HepG2 (cell line): ENCODE data around the gene LY6G5B. TPM values are rescaled to one million over a fixed set of nuclear protein-coding genes. Genes with fewer than 3 reads are reported as not detected.

Source experiments
- ATAD3A ChIP-seq: sonication (generic); formaldehyde crosslinking; IDR thresholded peaks from 2 replicates; pipeline ENCODE4 v1.4.0; 2020; ENCODE audit warnings: missing genetic modification reagents
- BRCA1 ChIP-seq: sonication (generic); formaldehyde crosslinking; IDR thresholded peaks from 2 replicates; pipeline ENCODE4 v1.4.0; 2020; ENCODE audit warnings: missing genetic modification reagents
- CEBPB ChIP-seq: IDR thresholded peaks from 2 replicates; pipeline ENCODE4 v1.6.1; 2011; ENCODE audit warnings: low read depth, low read length, improper control_type of control experiment, borderline replicate concordance
- HES4 ChIP-seq: sonication (generic); formaldehyde crosslinking; IDR thresholded peaks from 2 replicates; pipeline ENCODE4 v1.9.0; 2021; ENCODE audit warnings: mild to moderate bottlenecking, missing genetic modification reagents, borderline replicate concordance
- JDP2 ChIP-seq: sonication (generic); formaldehyde crosslinking; IDR thresholded peaks from 2 replicates; pipeline ENCODE4 v1.8.1; 2022; ENCODE audit warnings: missing genetic modification reagents, borderline replicate concordance
- KLF15 ChIP-seq: sonication (generic); formaldehyde crosslinking; IDR thresholded peaks from 2 replicates; pipeline ENCODE4 v1.8.1; 2023; ENCODE audit warnings: borderline replicate concordance, mild to moderate bottlenecking, inconsistent platforms, missing genetic modification reagents, mixed read lengths
- MED8 ChIP-seq: sonication (generic); formaldehyde crosslinking; IDR thresholded peaks from 2 replicates; pipeline ENCODE4 v1.8.1; 2023; ENCODE audit warnings: mild to moderate bottlenecking, missing genetic modification reagents; ENCODE audit not compliant: insufficient replicate concordance
- MXD1 ChIP-seq: sonication (generic); formaldehyde crosslinking; IDR thresholded peaks from 2 replicates; pipeline ENCODE4 v1.4.0; 2020; ENCODE audit warnings: mild to moderate bottlenecking, missing genetic modification reagents
- NR2C2 ChIP-seq: sonication (generic); formaldehyde crosslinking; IDR thresholded peaks from 2 replicates; pipeline ENCODE4 v1.4.0; 2020; ENCODE audit warnings: missing genetic modification reagents, mild to moderate bottlenecking, moderate library complexity, borderline replicate concordance
- RAD21 ChIP-seq: fragments of 450-650 bp; formaldehyde crosslinking; IDR thresholded peaks from 2 replicates; pipeline ENCODE4 v1.5.0; 2020; ENCODE audit warnings: mild to moderate bottlenecking
- RBM22 ChIP-seq: fragments of 200-400 bp; formaldehyde crosslinking; optimal IDR thresholded peaks from 2 replicates; pipeline ENCODE3; 2017; ENCODE audit warnings: mild to moderate bottlenecking, low read length, moderate library complexity
- WIZ ChIP-seq: sonication (generic); formaldehyde crosslinking; IDR thresholded peaks from 2 replicates; pipeline ENCODE4 v1.5.1; 2020; ENCODE audit warnings: mild to moderate bottlenecking, missing genetic modification reagents
- YEATS4 ChIP-seq: sonication (generic); formaldehyde crosslinking; IDR thresholded peaks from 2 replicates; pipeline ENCODE4 v1.4.0; 2020; ENCODE audit warnings: missing genetic modification reagents, borderline replicate concordance
- ZNF230 ChIP-seq: sonication (generic); formaldehyde crosslinking; IDR thresholded peaks from 2 replicates; pipeline ENCODE4 v1.4.0; 2020; ENCODE audit warnings: mild to moderate bottlenecking, missing genetic modification reagents
- ZNF253 ChIP-seq: sonication (generic); formaldehyde crosslinking; IDR thresholded peaks from 2 replicates; pipeline ENCODE4 v1.8.0; 2022; ENCODE audit warnings: mild to moderate bottlenecking, missing genetic modification reagents, borderline replicate concordance
- ZNF276 ChIP-seq: sonication (generic); formaldehyde crosslinking; IDR thresholded peaks from 2 replicates; pipeline ENCODE4 v1.4.0; 2020; ENCODE audit warnings: mild to moderate bottlenecking, low read depth, missing genetic modification reagents
- ZNF280B ChIP-seq: sonication (generic); formaldehyde crosslinking; IDR thresholded peaks from 2 replicates; pipeline ENCODE4 v1.5.0; 2020; ENCODE audit warnings: missing genetic modification reagents, mild to moderate bottlenecking, borderline replicate concordance
- ZNF33A ChIP-seq: sonication (generic); formaldehyde crosslinking; IDR thresholded peaks from 2 replicates; pipeline ENCODE4 v1.5.1; 2020; ENCODE audit warnings: missing genetic modification reagents, mild to moderate bottlenecking, moderate library complexity, borderline replicate concordance
- ZNF430 ChIP-seq: sonication (generic); formaldehyde crosslinking; IDR thresholded peaks from 2 replicates; pipeline ENCODE4 v1.9.0; 2021; ENCODE audit warnings: mild to moderate bottlenecking, missing genetic modification reagents
- ZNF501 ChIP-seq: sonication (generic); formaldehyde crosslinking; IDR thresholded peaks from 2 replicates; pipeline ENCODE4 v1.5.1; 2020; ENCODE audit warnings: mild to moderate bottlenecking, moderate library complexity, missing genetic modification reagents
- ZNF572 ChIP-seq: sonication (generic); formaldehyde crosslinking; IDR thresholded peaks from 2 replicates; pipeline ENCODE4 v1.5.1; 2020; ENCODE audit warnings: mild to moderate bottlenecking, missing genetic modification reagents
- ZNF580 ChIP-seq: IDR thresholded peaks from 2 replicates; pipeline ENCODE4 v1.6.1; 2016; ENCODE audit warnings: low read depth, borderline replicate concordance
- ZNF607 ChIP-seq: sonication (generic); formaldehyde crosslinking; IDR thresholded peaks from 2 replicates; pipeline ENCODE4 v1.5.1; 2020; ENCODE audit warnings: missing genetic modification reagents, mild to moderate bottlenecking, borderline replicate concordance
- ZNF850 ChIP-seq: sonication (generic); formaldehyde crosslinking; conservative IDR thresholded peaks from 2 replicates; pipeline ENCODE4 v1.9.0; 2021; ENCODE audit warnings: mild to moderate bottlenecking, missing genetic modification reagents
- polyA plus RNA-seq, 8 experiments: library from polyadenylated mRNA; depleted of rRNA in 3 of 8; stranded (reverse) in 7 of 8; unstranded in 1 of 8; fragments of >200 nt; fragmentation: Illumina TruSeq in 4 of 8; extraction: Trizol in 4 of 8; gene quantifications; 2 replicates each; pipeline versions ENCODE4 v1.2.1 to v1.2.3, GENCODE V29; 2011 to 2016; ENCODE audit warnings: low read depth in 4 of 8, missing spikeins in 1 of 8, mixed read lengths in 1 of 8; ENCODE audit not compliant: insufficient read depth in 1 of 8
- total RNA-seq, 5 experiments: library from RNA; depleted of rRNA; stranded (reverse); fragments of >200 nt; fragmentation: Illumina TruSeq; extraction: Trizol; gene quantifications; 2 replicates each; pipeline ENCODE4 v1.2.3, GENCODE V29; 2016; ENCODE audit warnings: low read depth in 1 of 5

Gene LY6G5B
- total and polyA plus RNA-seq, 2 of the 13 experiments (the other 11 are each of a cell fraction or from before 2014, with no cell fraction given): 7.8 to 15.7 TPM

- 0 out of 2 replicates have a peak, but pooled peaks have one; percentile 18 for TF ChIP-seq ZNF501 (CRISPR knock-in tag)
- peak; percentile 92; the same call in 1 of the 2 replicates for TF ChIP-seq ZNF607 (CRISPR knock-in tag)
- peak; percentile 69; the same call in 1 of the 2 replicates for TF ChIP-seq WIZ (CRISPR knock-in tag)
- 0 out of 2 replicates have a peak, but pooled peaks have one; percentile 20 for TF ChIP-seq ZNF230 (CRISPR knock-in tag)
- peak; percentile 37 for TF ChIP-seq RBM22
- 0 out of 2 replicates have a peak, but pooled peaks have one; percentile 63 for TF ChIP-seq ZNF580
- TF ChIP-seq HES4 (CRISPR knock-in tag): no peak; the same call in 1 of the 2 replicates
- peak; percentile 7 for TF ChIP-seq MED8
- 0 out of 2 replicates have a peak, but pooled peaks have one; percentile 26 for TF ChIP-seq ZNF253 (CRISPR knock-in tag)
- no peak for TF ChIP-seq BRCA1 (CRISPR knock-in tag)
- peak; percentile 50; the same call in 1 of the 2 replicates for TF ChIP-seq CEBPB
- no peak for TF ChIP-seq ZNF280B (CRISPR knock-in tag)
- no peak for TF ChIP-seq RAD21 (CRISPR knock-in tag)
- TF ChIP-seq ATAD3A: no peak
- no peak for TF ChIP-seq ZNF850 (CRISPR knock-in tag)
- peak; percentile 17; the same call in 1 of the 2 replicates for TF ChIP-seq ZNF33A
- no peak; the same call in 1 of the 2 replicates for TF ChIP-seq YEATS4 (CRISPR knock-in tag)
- TF ChIP-seq MXD1: no peak
- no peak for TF ChIP-seq JDP2
- TF ChIP-seq ZNF276 (CRISPR knock-in tag): no peak; the same call in 1 of the 2 replicates
- no peak for TF ChIP-seq ZNF572
- TF ChIP-seq KLF15 (CRISPR knock-in tag): no peak
- 0 out of 2 replicates have a peak, but pooled peaks have one; percentile 40 for TF ChIP-seq ZNF430 (CRISPR knock-in tag)
- TF ChIP-seq NR2C2 (CRISPR knock-in tag): no peak
Measured at GRCh38 chr6:31664790-31665500, 4.8 kb upstream of the LY6G5B start, which contains the start of gene GPANK1 (continued).
